Fibroblast of lung (primary cell): ENCODE data around the gene RCAN3. TPM values are rescaled to one million over a fixed set of nuclear protein-coding genes. Genes with fewer than 3 reads are reported as not detected.

ENCODE experiments used
- DNase-seq, 2 donors: peaks; one replicate each; pipeline versions ENCODE4 v3.0.0 to v3.0.0-alpha.2; 2010; ENCODE audit warnings: low read depth in 2 of 2
- H2AFZ ChIP-seq: 2 replicates; pipeline ENCODE4 v1.5.1; 2012; ENCODE audit warnings: low read length, control low read depth, inconsistent platforms
- H3K27ac ChIP-seq: 2 replicates; pipeline ENCODE4 v1.5.1; 2011; ENCODE audit warnings: low read length, control low read depth; ENCODE audit not compliant: insufficient read depth
- H3K27me3 ChIP-seq: 2 replicates; pipeline ENCODE4 v1.5.1; 2011; ENCODE audit warnings: mild to moderate bottlenecking, low read length; ENCODE audit not compliant: control insufficient read depth, insufficient read depth
- H3K36me3 ChIP-seq: 2 replicates; pipeline ENCODE4 v1.5.1; 2011; ENCODE audit warnings: low read length; ENCODE audit not compliant: control insufficient read depth, insufficient read depth
- H3K4me1 ChIP-seq: 2 replicates; pipeline ENCODE4 v1.5.1; 2011; ENCODE audit warnings: low read length; ENCODE audit not compliant: control insufficient read depth, insufficient read depth; ENCODE audit errors: extremely low read depth
- H3K4me2 ChIP-seq: 2 replicates; pipeline ENCODE4 v1.5.1; 2011; ENCODE audit warnings: low read length, control low read depth; ENCODE audit not compliant: insufficient read depth; ENCODE audit errors: extremely low read depth
- H3K4me3 ChIP-seq, 4 experiments: fragments of 200-600 bp in 1 of 4; sonication (generic) in 1 of 4; replicated peaks in 1 of 4; 2 replicates each; pipeline ENCODE4 v1.5.1; 2011 to 2016; ENCODE audit warnings: low read length in 4 of 4, low read depth in 3 of 4, mild to moderate bottlenecking in 3 of 4, control low read depth in 2 of 4, inconsistent platforms in 1 of 4, mixed read lengths in 1 of 4; ENCODE audit not compliant: insufficient read depth in 1 of 4; ENCODE audit errors: control extremely low read depth in 1 of 4
- H3K79me2 ChIP-seq: 2 replicates; pipeline ENCODE4 v1.5.1; 2012; ENCODE audit warnings: mild to moderate bottlenecking, low read length, inconsistent platforms; ENCODE audit not compliant: control insufficient read depth, insufficient read depth
- H3K9ac ChIP-seq: 2 replicates; pipeline ENCODE4 v1.5.1; 2011; ENCODE audit warnings: mild to moderate bottlenecking, low read length, control low read depth; ENCODE audit not compliant: insufficient read depth
- H3K9me3 ChIP-seq: 2 replicates; pipeline ENCODE4 v1.5.1; 2012; ENCODE audit warnings: low read depth, low read length; ENCODE audit not compliant: control insufficient read depth, insufficient read depth
- H4K20me1 ChIP-seq: 2 replicates; pipeline ENCODE4 v1.5.1; 2011; ENCODE audit warnings: low read length; ENCODE audit not compliant: control insufficient read depth, insufficient read depth; ENCODE audit errors: extremely low read depth
- CTCF ChIP-seq, 2 donors: IDR thresholded peaks in 1 of 2; conservative IDR thresholded peaks in 1 of 2; 1 replicate in 1 of 2; 2 replicates in 1 of 2; pipeline ENCODE4 v1.5.1; 2011 to 2012; ENCODE audit warnings: low read length in 2 of 2, control low read depth in 1 of 2, inconsistent platforms in 1 of 2, low read depth in 1 of 2, mild to moderate bottlenecking in 1 of 2
- EZH2 ChIP-seq: IDR thresholded peaks from 2 replicates; pipeline ENCODE4 v1.5.1; 2012; ENCODE audit warnings: low read length, control low read depth, mild to moderate bottlenecking; ENCODE audit errors: missing control alignments
- polyA plus RNA-seq, 2 donors: library from polyadenylated mRNA; depleted of rRNA in 1 of 2; stranded (reverse) in 1 of 2; unstranded in 1 of 2; fragments of >200 nt; gene quantifications; 2 replicates each; pipeline ENCODE4 v1.2.1, GENCODE V29; 2011 to 2012; ENCODE audit warnings: missing spikeins in 1 of 2
- total RNA-seq: library from RNA; depleted of rRNA; stranded (reverse); fragments of >200 nt; gene quantifications from 2 replicates; pipeline ENCODE4 v1.2.1, GENCODE V29; 2014

Gene RCAN3
- total and polyA plus RNA-seq, 2 donors (not counting 1 experiment from before 2014, with no cell fraction given): 5.0 to 17.3 TPM

- H3K27ac ChIP-seq: no peak overlapping the region
- peaks cover 7% of the 10 kb centered on the region for H3K4me1 ChIP-seq
- H3K9me3 ChIP-seq: no peaks in the 10 kb centered on the region
- no peak overlapping the region for H2AFZ ChIP-seq
- no peaks in the 10 kb centered on the region for H4K20me1 ChIP-seq
- no peaks in the 10 kb centered on the region for H3K36me3 ChIP-seq
- DNase-seq: no peak
- no peak overlapping the region for H3K4me3 ChIP-seq
- H3K79me2 ChIP-seq: no peaks in the 10 kb centered on the region
- no peak overlapping the region for H3K9ac ChIP-seq
- peaks cover 2% of the 10 kb centered on the region for H3K27me3 ChIP-seq
- TF ChIP-seq EZH2: no peak
- no peak for TF ChIP-seq CTCF (conservative IDR thresholded peaks at IDR 0.05 in 1 of 2, IDR thresholded peaks at IDR 0.05 in 1 of 2; ENCODE audit: low read depth in 1 of 2, low read length in 2 of 2)
- H3K4me2 ChIP-seq: no peak overlapping the region
Measured at GRCh38 chr1:24544239-24544638, 41.6 kb downstream of the RCAN3 start.

GRCh38 chr1:24545662-24546061 lies 43.0 kb downstream of the RCAN3 start:
- no peak for DNase-seq
- Histone ChIP-seq H3K9me3 (no peaks in the 10 kb centered on the region), H3K4me2 (no peak overlapping the region), H3K4me1 (peaks cover 7% of the 10 kb centered on the region), H3K27me3 (peaks cover 2% of the 10 kb centered on the region), H2AFZ (no peak overlapping the region), H3K9ac (no peak overlapping the region), H3K4me3 (no peak overlapping the region), H3K79me2 (no peaks in the 10 kb centered on the region), H3K36me3 (no peaks in the 10 kb centered on the region), H4K20me1 (no peaks in the 10 kb centered on the region), H3K27ac (no peak overlapping the region)
- TF ChIP-seq CTCF (conservative IDR thresholded peaks at IDR 0.05 in 1 of 2, IDR thresholded peaks at IDR 0.05 in 1 of 2; ENCODE audit: low read depth in 1 of 2, low read length in 2 of 2) (no peak), EZH2 (no peak)

GRCh38 chr1:24547195-24547594 lies 44.6 kb downstream of the RCAN3 start:
- no peak overlapping the region for H3K9ac ChIP-seq
- no peaks in the 10 kb centered on the region for H3K4me1 ChIP-seq
- no peak overlapping the region for H2AFZ ChIP-seq
- H4K20me1 ChIP-seq: no peaks in the 10 kb centered on the region
- no peaks in the 10 kb centered on the region for H3K79me2 ChIP-seq
- peaks cover 7% of the 10 kb centered on the region for H3K27me3 ChIP-seq
- no peaks in the 10 kb centered on the region for H3K36me3 ChIP-seq
- no peak overlapping the region for H3K4me2 ChIP-seq
- no peak for DNase-seq
- no peak overlapping the region for H3K4me3 ChIP-seq
- H3K27ac ChIP-seq: no peak overlapping the region
- H3K9me3 ChIP-seq: no peaks in the 10 kb centered on the region
- no peak for TF ChIP-seq CTCF (conservative IDR thresholded peaks at IDR 0.05 in 1 of 2, IDR thresholded peaks at IDR 0.05 in 1 of 2; ENCODE audit: low read depth in 1 of 2, low read length in 2 of 2)
- no peak for TF ChIP-seq EZH2
